Measurements from ENCODE around the gene NDUFB7. TPM values are rescaled to one million over a fixed set of nuclear protein-coding genes. Genes with fewer than 3 reads are reported as not detected.

Gene NDUFB7
- total and polyA plus RNA-seq, 3 donors from 2014 or later = 259 to 493 (median 389) TPM

DNA sequence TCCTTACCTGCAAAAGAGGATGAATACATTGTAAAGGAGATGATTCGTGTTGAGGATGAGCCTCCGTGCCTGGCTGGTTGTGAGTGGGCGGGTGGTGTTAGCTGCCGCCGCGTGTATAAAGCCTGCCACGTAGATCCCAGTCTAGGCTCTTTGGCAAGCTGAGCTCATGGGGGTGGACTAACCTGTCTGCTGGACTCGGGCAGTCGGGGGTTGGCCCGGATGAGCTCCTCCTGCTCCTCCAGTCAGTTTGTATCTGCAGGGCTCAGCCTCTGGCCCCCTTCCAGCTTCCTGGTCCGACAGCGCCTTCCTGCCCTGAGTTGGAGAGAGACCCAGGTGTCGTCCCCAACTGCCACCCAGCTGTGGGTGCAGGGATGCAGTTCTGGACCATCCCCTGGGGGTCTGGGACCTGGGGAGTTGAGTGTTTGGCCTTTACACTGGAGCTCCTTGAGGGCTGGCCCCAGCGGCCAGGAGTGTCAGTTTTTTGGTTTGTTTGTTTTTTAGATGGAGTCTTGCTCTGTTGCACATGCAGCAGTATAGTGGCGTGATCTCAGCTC lies 21.6 kb downstream of the NDUFB7 start:
- intact Hi-C loops (cut with DNase I; ENCODE audit: low total_unique reads) = no loop called here
- TF ChIP-seq, protein P1, sequence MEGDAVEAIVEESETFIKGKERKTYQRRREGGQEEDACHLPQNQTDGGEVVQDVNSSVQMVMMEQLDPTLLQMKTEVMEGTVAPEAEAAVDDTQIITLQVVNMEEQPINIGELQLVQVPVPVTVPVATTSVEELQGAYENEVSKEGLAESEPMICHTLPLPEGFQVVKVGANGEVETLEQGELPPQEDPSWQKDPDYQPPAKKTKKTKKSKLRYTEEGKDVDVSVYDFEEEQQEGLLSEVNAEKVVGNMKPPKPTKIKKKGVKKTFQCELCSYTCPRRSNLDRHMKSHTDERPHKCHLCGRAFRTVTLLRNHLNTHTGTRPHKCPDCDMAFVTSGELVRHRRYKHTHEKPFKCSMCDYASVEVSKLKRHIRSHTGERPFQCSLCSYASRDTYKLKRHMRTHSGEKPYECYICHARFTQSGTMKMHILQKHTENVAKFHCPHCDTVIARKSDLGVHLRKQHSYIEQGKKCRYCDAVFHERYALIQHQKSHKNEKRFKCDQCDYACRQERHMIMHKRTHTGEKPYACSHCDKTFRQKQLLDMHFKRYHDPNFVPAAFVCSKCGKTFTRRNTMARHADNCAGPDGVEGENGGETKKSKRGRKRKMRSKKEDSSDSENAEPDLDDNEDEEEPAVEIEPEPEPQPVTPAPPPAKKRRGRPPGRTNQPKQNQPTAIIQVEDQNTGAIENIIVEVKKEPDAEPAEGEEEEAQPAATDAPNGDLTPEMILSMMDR (IDR thresholded peaks at IDR 0.05) = no peak
- no peak for TF ChIP-seq POLR2A (IDR thresholded peaks at IDR 0.05)

DNA sequence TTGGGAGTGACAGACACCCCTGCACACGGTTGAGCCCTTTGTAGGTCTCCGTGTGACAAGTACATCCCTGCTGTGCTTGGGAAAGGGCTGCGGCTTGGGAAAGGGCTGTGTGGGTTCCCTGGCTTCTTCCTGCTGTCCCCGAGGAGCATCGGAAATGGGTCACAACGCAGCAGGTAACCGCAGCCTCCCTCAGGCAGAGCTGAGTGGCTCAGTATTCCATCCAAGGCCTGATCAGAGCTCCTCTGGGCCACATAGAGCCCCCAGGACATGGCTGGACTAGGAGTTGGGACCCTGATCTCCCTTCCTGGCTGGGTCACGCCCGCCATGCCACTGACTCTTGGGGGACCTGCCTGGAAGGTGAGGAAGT lies 26.2 kb downstream of the NDUFB7 start:
- WGBS, 2 donors = 89 to 91% methylated on average over 5 to 9 of the region's 9 CpGs
- no peak for DNase-seq
- TF ChIP-seq, protein P1 (IDR thresholded peaks at IDR 0.05) = no peak
- TF ChIP-seq POLR2A (IDR thresholded peaks at IDR 0.05) = no peak
- intact Hi-C loops (cut with DNase I; ENCODE audit: low total_unique reads) = no loop called here
- Histone ChIP-seq H3K36me3 (ENCODE audit: low read depth, missing control alignments) (no peaks in the 10 kb centered on the region), H3K4me3 (no peak overlapping the region), H3K27ac (no peak overlapping the region), H3K27me3 (no peaks in the 10 kb centered on the region), H3K4me1 (peaks cover 7% of the 10 kb centered on the region), H3K9me3 (no peaks in the 10 kb centered on the region)

More for the DNA sequence above, 21.6 kb downstream of the NDUFB7 start:
- H3K4me1 ChIP-seq = peaks cover 28% of the 10 kb centered on the region
- 64 to 69% methylated on average over 14 to 15 of the region's 15 CpGs for WGBS, 2 donors
- H3K27ac ChIP-seq = no peak overlapping the region
- H3K4me3 ChIP-seq = no peak overlapping the region
- H3K9me3 ChIP-seq = no peaks in the 10 kb centered on the region
- DNase-seq = peak; percentile 49
- no peaks in the 10 kb centered on the region for H3K27me3 ChIP-seq
- H3K36me3 ChIP-seq (ENCODE audit: low read depth, missing control alignments) = no peaks in the 10 kb centered on the region

DNA sequence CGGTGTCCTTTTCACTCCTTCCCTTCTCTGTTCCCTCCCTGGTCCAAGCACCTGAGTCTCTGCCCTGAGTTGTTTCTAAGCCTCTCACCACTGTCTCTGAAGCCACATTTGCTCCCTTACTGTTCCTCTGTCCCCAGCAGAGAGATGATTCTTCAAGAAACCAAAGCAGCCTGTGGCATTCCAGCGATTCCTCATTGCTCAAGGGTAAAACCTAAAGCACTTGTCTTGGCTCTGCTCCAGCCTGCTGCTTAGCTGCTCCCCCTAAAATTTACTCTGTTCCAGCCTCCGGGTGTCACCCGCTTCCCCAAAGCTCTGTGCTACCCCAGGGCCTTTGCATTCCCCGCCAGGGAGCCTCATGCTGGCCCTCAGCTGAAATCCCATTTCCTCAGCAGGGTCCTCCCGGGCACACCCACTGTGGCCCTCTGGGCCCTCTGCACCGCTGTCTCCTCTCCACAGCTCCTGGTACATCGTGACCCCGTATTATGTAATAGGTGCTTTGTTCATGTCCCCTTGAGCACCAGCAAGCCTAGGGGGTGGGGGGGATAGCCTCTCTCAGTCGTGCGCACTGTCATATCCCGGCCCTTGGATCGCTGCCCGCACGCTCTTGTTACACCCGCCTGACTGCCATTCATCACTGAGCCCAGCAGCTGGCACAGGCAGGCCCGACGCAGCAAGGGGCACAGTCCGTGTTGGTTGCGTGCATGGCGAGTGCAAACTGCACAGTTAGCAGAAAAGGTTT lies 26.7 kb downstream of the NDUFB7 start:
- H3K4me1 ChIP-seq = peaks cover 2% of the 10 kb centered on the region
- no peaks in the 10 kb centered on the region for H3K9me3 ChIP-seq
- no peak for DNase-seq
- H3K36me3 ChIP-seq (ENCODE audit: low read depth, missing control alignments) = no peaks in the 10 kb centered on the region
- intact Hi-C loops (cut with DNase I; ENCODE audit: low total_unique reads) = no loop called here
- no peak overlapping the region for H3K27ac ChIP-seq
- TF ChIP-seq, protein P1 (IDR thresholded peaks at IDR 0.05) = no peak
- no peak for TF ChIP-seq POLR2A (IDR thresholded peaks at IDR 0.05)
- 68 to 80% methylated on average over 19 to 21 of the region's 21 CpGs for WGBS, 2 donors
- H3K4me3 ChIP-seq = no peak overlapping the region
- H3K27me3 ChIP-seq = no peaks in the 10 kb centered on the region

DNA sequence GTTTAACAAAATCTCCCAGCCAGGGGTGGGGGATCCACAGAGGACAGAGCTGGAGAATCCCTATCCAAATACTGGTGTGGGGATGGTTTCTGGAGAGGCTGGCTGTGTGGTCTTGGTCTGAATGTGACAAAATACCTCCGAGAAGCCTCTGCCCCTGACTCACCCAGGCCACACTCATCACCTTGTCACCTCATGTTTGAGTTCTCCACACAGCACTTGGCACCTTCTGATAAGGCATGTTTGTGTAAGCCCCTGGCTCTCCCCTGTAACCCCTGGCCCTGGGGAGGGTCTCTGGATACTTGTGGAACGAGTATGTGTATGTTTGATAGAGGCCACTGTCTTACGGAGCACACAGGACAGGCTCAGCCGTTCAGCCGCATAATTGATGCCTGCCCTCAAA lies 27.8 kb downstream of the NDUFB7 start:
- Histone ChIP-seq H3K4me1 (no peaks in the 10 kb centered on the region), H3K27me3 (no peaks in the 10 kb centered on the region), H3K36me3 (ENCODE audit: low read depth, missing control alignments) (no peaks in the 10 kb centered on the region), H3K27ac (no peak overlapping the region), H3K4me3 (no peak overlapping the region), H3K9me3 (no peaks in the 10 kb centered on the region)
- WGBS, 2 donors = 76 to 88% methylated on average over 4 to 5 of the region's 5 CpGs
- DNase-seq = no peak
- intact Hi-C loops (cut with DNase I; ENCODE audit: low total_unique reads) = no loop called here
- no peak for TF ChIP-seq POLR2A (IDR thresholded peaks at IDR 0.05)
- TF ChIP-seq, protein P1 (IDR thresholded peaks at IDR 0.05) = no peak

Measured in testis (tissue), 3 donors.